SU-DHL-6 (cell line): Measurements from ENCODE around the gene USP6.

Experiments used
- CTCF ChIP-seq: fragments of 200-600 bp; sonication (generic); IDR thresholded peaks from one replicate; pipeline ENCODE4 v1.5.1; 2017; ENCODE audit warnings: antibody characterized with exemption, mild to moderate bottlenecking, low read length, moderate library complexity; ENCODE audit not compliant: insufficient read depth, poor library complexity, severe bottlenecking
- EZH2phosphoT487 ChIP-seq: fragments of 200-600 bp; sonication (generic), shearing (Covaris generic); conservative IDR thresholded peaks from 2 replicates; pipeline ENCODE4 v1.6.1; 2018; ENCODE audit warnings: mild to moderate bottlenecking, antibody characterized with exemption, low read length, moderate library complexity, mixed read lengths

GRCh38 chr17:5123343-5124124 is 7.7 kb downstream of the USP6 start:
- TF ChIP-seq CTCF (no peak), EZH2phosphoT487 (no peak)
